Natural killer cell treated with Interleukin-12 subunit alpha and Interleukin-12 subunit beta and Interleukin-15 and Interleukin-18, amount 100 ng/mL, for 72 hours (primary cell): ENCODE results near the gene PHETA2. TPM values are rescaled to one million over a fixed set of nuclear protein-coding genes. Genes with fewer than 3 reads are reported as not detected.

Experiments used
- ATAC-seq, 2 donors: fragments of 150-1000 bp; cut with Tn5 transposase in 1 of 2; sonication (Bioruptor Pico), chemical (Tn5 transposase) in 1 of 2; 2 replicates each; pipeline ENCODE4 v1.10.0; 2021
- DNase-seq: peaks from one replicate; pipeline ENCODE4 v3.0.0; 2022; ENCODE audit warnings: low spot score
- H3K27ac Mint-ChIP-seq, 2 donors: 1 replicate in 1 of 2; 2 replicates in 1 of 2; pipeline ENCODE4 v1.8.0; 2022; ENCODE audit warnings: mixed read lengths in 2 of 2, mild to moderate bottlenecking in 1 of 2, moderate library complexity in 1 of 2
- H3K27me3 Mint-ChIP-seq, 2 donors: 1 replicate in 1 of 2; 2 replicates in 1 of 2; pipeline ENCODE4 v1.8.0; 2022; ENCODE audit warnings: mixed read lengths in 2 of 2
- H3K36me3 Mint-ChIP-seq: one replicate; pipeline ENCODE4 v1.8.0; 2022; ENCODE audit warnings: mixed read lengths
- H3K4me1 Mint-ChIP-seq, 2 donors: 1 replicate in 1 of 2; 2 replicates in 1 of 2; pipeline ENCODE4 v1.8.0; 2022; ENCODE audit warnings: low read depth in 2 of 2, mixed read lengths in 2 of 2, mild to moderate bottlenecking in 1 of 2
- H3K4me3 Mint-ChIP-seq: one replicate; pipeline ENCODE4 v1.8.0; 2022; ENCODE audit warnings: mixed read lengths
- H3K9me3 Mint-ChIP-seq: 2 replicates; pipeline ENCODE4 v1.8.0; 2022; ENCODE audit warnings: mixed read lengths
- total RNA-seq, 2 donors: library from RNA; stranded (reverse); gene quantifications; one replicate each; pipeline ENCODE4 v1.2.3, GENCODE V29; 2022

The PHETA2 gene, protein sequence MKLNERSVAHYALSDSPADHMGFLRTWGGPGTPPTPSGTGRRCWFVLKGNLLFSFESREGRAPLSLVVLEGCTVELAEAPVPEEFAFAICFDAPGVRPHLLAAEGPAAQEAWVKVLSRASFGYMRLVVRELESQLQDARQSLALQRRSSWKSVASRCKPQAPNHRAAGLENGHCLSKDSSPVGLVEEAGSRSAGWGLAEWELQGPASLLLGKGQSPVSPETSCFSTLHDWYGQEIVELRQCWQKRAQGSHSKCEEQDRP
- 1 to 10 TPM; 1.5 TPM for total RNA-seq

DNA sequence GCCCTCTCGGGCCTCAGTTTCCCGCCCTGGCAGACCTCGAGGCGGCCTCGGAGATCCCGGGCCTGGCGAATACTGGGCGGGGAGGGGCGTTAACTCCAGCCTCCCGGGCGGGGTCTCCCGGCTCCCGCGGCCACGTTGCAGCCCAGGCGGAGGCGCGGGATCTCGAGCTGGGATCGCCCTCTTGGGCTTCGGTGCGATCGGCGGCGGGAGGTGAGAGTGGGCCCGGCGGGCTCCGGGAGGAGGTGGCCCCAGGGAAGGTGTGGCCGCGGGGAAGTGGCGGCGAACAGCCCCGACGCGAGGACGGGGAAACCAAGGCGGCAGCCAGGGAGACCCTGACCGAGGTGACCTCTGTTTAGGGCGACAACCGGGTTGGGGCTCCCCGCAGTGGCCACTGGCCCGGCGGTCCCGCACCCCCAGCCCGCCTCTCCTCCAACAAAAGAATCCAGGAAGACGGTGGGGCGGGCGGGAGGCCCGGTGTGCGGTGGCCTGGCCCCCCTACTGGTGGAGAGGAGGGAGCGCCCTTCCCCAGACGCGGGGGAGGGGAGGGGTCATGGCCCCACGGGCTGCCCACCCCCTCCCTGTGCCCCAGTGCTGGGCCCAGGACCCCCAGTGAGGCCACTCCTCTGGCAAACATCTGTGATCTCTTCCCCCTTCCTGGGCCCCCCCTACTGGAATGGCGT, at the start of gene PHETA2:
PHETA2 (plus strand) TSS at position 117 of the 680 bp plus-strand sequence. CDS start 3,046 bp downstream, outside the sequence.
- ATAC-seq (no peak), DNase-seq (peak; percentile 73)
- H3K36me3 Mint-ChIP-seq = no peaks in the 10 kb centered on the region
- H3K27ac Mint-ChIP-seq = peak within 1 kb of the TSS; percentile 43 to 91
- no peaks in the 10 kb centered on the region for H3K27me3 Mint-ChIP-seq
- no peaks in the 10 kb centered on the region for H3K9me3 Mint-ChIP-seq
- H3K4me3 Mint-ChIP-seq = peak within 1 kb of the TSS; percentile 38
- peaks cover 22 to 27% of the 10 kb centered on the region in 2 donors for H3K4me1 Mint-ChIP-seq

DNA sequence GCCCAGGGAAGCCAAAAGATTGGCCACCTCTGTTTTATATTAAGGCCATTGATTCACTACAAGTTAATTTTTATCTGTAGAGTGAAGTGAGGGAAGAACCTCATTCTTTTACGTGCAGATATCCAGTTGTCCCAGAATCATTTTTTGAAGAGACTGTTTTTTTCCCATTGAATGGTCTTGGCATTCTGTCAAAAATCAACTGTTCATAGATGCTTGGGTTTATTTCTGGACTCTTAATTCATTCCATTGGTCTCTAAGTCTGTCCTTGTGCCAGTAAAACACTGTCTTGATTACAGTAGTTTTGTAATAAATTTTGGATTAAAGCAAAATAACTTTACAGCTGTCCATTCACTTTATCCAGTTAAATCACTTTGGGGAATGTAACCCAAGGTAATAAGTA, 48.6 kb upstream of the PHETA2 start:
- no peak for ATAC-seq
- Mint-ChIP-seq H3K36me3 (no peaks in the 10 kb centered on the region), H3K27me3 (no peaks in the 10 kb centered on the region), H3K4me3 (no peak overlapping the region), H3K4me1 (peaks cover 3 to 5% of the 10 kb centered on the region in 2 donors), H3K27ac (no peak overlapping the region), H3K9me3 (no peaks in the 10 kb centered on the region)
- no peak for DNase-seq

DNA sequence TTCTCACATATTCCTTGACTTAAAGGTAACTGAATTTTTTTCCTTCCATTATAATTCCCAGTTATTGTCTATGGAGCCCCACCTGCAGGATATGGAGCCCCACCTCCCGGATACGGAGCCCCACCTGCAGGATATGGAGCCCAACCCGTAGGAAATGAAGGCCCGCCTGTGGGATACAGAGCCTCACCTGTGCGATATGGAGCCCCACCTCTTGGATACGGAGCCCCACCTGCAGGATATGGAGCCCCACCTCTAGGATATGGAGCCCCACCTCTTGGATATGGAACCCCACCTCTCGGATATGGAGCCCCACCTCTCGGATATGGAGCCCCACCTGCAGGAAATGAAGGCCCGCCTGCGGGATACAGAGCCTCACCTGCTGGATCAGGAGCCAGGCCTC, 47.3 kb upstream of the PHETA2 start:
- Mint-ChIP-seq H3K4me1 (peaks cover 12 to 16% of the 10 kb centered on the region in 2 donors), H3K4me3 (no peak overlapping the region), H3K36me3 (no peaks in the 10 kb centered on the region), H3K27ac (no peak overlapping the region), H3K27me3 (peaks cover 0 to 2% of the 10 kb centered on the region in 2 donors), H3K9me3 (no peaks in the 10 kb centered on the region)
- ATAC-seq = no peak
- DNase-seq = no peak

DNA sequence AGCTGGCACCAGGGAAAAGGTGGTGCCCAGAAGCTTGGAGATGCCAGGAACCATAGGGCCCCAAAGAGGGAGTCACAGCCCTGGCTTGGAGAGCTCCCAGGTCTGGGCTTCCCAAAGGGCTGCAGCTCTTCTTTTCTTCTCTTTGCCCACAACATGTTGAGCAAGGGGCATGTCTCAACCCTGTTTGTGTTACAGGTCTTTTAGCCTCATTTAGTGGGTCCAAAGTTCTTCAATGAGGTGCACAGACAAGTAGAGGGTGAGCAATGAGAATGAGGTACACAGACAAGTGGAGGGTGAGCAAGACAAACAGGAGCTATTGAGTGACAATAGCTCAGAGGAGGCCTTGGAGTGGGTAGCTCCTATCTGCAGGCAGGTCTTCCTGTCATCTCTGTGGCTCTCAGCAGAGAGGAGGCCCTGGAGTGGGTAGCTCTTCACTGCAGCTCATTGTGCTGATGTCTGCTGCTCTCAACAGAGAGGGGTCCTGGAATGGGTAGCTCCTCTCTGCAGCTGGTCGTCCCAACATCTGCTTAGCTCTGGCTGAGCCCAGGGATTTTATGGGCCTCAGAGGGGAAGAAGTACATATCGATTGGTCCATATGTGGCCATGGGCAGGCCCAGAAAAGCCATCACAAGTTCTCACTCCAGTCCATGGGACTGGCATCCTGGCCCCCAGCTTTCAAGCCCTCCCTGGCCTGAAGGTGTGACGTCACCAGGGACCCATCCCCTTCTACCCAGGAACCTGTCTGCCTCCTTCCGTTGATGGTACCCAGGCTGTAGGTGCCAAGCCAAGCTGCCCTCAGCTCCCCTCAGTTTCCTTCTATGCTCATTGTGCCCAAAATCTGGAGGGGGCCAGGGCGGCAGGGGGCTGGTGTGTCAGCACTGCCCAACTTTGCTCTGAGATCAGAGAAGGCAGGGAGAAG, 40.5 kb upstream of the PHETA2 start:
- DNase-seq = no peak
- no peaks in the 10 kb centered on the region for H3K36me3 Mint-ChIP-seq
- no peak overlapping the region for H3K27ac Mint-ChIP-seq
- no peak for ATAC-seq
- H3K9me3 Mint-ChIP-seq = no peaks in the 10 kb centered on the region
- H3K4me3 Mint-ChIP-seq = no peak overlapping the region
- peaks cover 0 to 2% of the 10 kb centered on the region in 2 donors for H3K27me3 Mint-ChIP-seq
- peaks cover 16 to 17% of the 10 kb centered on the region in 2 donors for H3K4me1 Mint-ChIP-seq

DNA sequence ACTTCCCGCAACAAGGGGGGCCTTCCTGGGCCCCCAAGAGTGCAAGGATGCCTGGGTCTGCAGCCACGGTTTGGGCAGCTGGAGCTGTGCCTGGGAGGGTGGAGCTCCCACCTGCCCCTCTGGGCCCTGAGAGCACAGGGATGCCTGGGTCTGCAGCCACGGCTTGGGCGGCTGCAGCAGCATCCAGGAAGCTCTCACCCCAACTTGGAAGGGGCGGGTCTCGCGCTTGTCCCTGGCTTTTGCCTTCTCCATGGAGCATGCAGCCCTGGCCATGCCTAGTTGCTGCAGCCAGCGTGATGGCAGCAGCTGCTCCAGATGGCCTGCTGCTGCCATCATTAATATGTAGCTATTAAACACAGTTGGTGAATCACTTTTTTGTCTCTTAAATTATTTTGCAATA, 38.8 kb upstream of the PHETA2 start:
- no peak overlapping the region for H3K4me3 Mint-ChIP-seq
- H3K4me1 Mint-ChIP-seq = peaks cover 13 to 16% of the 10 kb centered on the region in 2 donors
- H3K27ac Mint-ChIP-seq = no peak overlapping the region

DNA sequence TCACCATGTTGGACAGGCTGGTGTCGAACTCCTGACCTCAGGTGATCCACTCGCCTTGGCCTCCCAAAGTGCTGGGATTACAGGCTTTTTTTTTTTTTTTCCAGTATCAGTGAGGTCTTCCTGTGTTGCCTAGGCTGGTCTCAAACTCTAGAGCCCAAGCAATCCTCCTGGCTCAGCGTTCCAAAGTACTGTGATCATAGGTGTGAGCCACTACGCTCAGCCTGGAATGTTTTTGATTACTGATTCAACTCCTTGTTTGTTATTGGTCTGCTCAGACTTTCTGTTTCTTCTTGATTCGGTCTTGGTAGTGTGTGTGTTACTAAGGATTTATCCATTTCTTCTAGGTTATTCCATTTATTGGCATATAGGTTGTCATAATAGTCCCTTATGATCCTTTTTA, 34.8 kb upstream of the PHETA2 start:
- no peaks in the 10 kb centered on the region for H3K27me3 Mint-ChIP-seq
- peaks cover 6% of the 10 kb centered on the region for H3K9me3 Mint-ChIP-seq
- H3K4me3 Mint-ChIP-seq = no peak overlapping the region
- H3K4me1 Mint-ChIP-seq = no peaks in the 10 kb centered on the region
- H3K36me3 Mint-ChIP-seq = peaks cover 17% of the 10 kb centered on the region
- ATAC-seq = no peak
- no peak for DNase-seq
- H3K27ac Mint-ChIP-seq = no peak overlapping the region

More for the DNA sequence above, 38.8 kb upstream of the PHETA2 start:
- peaks cover 0 to 2% of the 10 kb centered on the region in 2 donors for H3K27me3 Mint-ChIP-seq
- H3K9me3 Mint-ChIP-seq = no peaks in the 10 kb centered on the region
- no peaks in the 10 kb centered on the region for H3K36me3 Mint-ChIP-seq
- DNase-seq (no peak), ATAC-seq (no peak)

DNA sequence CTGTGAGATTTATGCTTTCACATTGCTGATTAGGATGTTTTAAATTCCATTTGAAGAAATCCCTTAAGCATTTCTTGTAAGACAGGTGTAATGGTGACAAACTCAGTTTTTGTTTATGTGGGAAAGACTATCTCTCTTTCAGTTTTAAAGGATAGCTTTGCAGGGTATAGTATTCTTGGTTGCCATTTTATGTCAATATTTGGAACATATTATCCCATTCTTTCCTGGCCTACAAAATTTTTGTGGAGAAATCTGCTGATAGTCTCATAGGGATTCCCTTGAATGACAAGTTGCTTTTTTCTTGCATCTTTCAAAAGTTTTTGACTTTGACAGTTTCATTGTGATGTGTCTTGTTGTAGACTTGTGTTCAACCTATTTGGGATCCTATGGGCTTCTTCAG, 32.3 kb upstream of the PHETA2 start:
- H3K4me3 Mint-ChIP-seq = no peak overlapping the region
- H3K27ac Mint-ChIP-seq = no peak overlapping the region
- ATAC-seq (no peak), DNase-seq (no peak)
- H3K36me3 Mint-ChIP-seq = peaks cover 17% of the 10 kb centered on the region
- H3K4me1 Mint-ChIP-seq = no peaks in the 10 kb centered on the region
- H3K9me3 Mint-ChIP-seq = peaks cover 6% of the 10 kb centered on the region
- no peaks in the 10 kb centered on the region for H3K27me3 Mint-ChIP-seq

DNA sequence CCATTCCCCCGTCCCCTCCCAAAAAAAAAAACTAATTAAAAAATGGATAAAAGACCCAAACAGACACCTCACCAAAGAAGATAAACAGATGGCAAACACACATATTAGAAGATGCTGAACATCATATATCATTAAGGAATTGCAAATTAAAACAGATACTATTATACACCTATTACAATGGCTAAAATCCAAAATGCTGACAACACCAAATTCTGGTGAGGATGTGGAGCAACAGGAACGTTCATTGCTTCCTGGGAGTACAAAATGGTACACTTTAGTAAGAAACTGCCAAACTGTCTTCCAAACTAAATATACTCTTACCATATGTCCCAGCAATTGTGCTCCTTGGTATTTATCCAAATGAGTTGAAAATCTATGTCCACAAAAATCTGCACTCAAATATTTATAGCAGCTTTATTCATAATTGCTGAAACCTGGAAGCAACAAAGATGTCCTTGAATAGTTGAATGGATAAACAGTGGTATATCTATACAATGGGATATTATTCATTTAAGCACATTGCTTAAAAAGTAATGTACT, 23.3 kb upstream of the PHETA2 start:
- Mint-ChIP-seq H3K36me3 (no peaks in the 10 kb centered on the region), H3K27me3 (no peaks in the 10 kb centered on the region), H3K4me3 (no peak overlapping the region), H3K4me1 (peaks cover 0 to 5% of the 10 kb centered on the region in 2 donors), H3K27ac (no peak overlapping the region), H3K9me3 (no peaks in the 10 kb centered on the region)
- DNase-seq (no peak), ATAC-seq (no peak)

DNA sequence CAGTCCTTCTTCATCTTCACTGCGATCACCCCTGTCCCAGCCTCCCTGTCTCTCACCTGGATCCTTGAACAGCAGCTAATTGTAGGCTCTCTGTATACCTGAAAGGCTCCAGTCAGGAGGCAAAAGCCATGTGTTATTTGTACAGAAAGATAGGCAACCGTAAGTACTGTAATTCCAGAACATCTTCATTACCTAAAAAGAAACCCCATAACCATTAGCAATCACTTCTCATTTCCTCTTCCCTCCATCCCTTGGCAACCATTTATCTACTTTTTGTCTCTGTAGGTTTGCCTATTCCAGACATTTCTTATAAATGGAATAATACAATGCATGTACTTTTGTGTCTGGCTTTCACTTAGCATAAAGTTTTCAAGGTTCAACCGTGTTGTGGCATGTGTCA, 21.3 kb upstream of the PHETA2 start:
- H3K9me3 Mint-ChIP-seq = peaks cover 8% of the 10 kb centered on the region
- DNase-seq (no peak), ATAC-seq (no peak)

DNA sequence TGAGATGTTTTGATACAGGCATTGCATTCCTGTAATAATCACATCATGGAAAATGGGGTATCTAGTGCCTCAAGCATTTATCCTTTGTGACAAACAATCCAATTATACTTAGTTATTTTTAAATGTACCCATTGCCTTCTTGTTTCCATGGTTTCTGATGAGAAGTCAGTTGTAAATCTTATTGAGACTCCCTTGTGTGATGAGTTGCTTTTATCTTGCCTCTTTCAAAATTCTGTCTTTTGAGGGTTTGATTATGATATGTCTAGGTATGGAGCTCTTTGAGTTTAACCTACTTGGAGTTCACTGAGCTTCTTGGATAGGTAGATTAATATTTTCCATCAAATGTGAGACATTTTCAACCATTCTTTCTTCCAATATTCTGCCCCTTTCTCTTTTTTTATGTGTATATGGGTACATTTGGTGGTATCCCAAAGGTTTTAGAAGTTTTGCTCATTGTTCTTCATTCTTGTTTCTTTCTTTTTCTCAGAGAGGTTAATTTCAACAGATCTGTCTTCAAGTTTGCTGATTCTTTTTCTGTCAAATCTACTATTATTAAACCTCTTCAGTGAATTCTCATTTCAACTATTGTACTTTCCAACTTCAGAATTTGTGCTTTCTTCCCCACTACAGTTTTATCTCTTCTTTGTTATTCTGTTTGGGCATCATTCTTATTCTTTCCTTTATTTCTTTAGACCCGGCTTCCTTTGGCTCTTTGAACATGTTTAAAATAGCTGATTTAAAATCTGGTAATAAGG, 17.1 kb upstream of the PHETA2 start:
- H3K4me1 Mint-ChIP-seq = peaks cover 0 to 5% of the 10 kb centered on the region in 2 donors
- ATAC-seq (no peak), DNase-seq (no peak)
- H3K27me3 Mint-ChIP-seq = no peaks in the 10 kb centered on the region
- peaks cover 21% of the 10 kb centered on the region for H3K36me3 Mint-ChIP-seq
- no peak overlapping the region for H3K27ac Mint-ChIP-seq
- H3K4me3 Mint-ChIP-seq = no peak overlapping the region
- peaks cover 8% of the 10 kb centered on the region for H3K9me3 Mint-ChIP-seq

More for the DNA sequence above, 21.3 kb upstream of the PHETA2 start:
- H3K27me3 Mint-ChIP-seq = no peaks in the 10 kb centered on the region
- H3K4me3 Mint-ChIP-seq = no peak overlapping the region
- H3K36me3 Mint-ChIP-seq = peaks cover 9% of the 10 kb centered on the region
- peaks cover 0 to 5% of the 10 kb centered on the region in 2 donors for H3K4me1 Mint-ChIP-seq
- no peak overlapping the region for H3K27ac Mint-ChIP-seq

DNA sequence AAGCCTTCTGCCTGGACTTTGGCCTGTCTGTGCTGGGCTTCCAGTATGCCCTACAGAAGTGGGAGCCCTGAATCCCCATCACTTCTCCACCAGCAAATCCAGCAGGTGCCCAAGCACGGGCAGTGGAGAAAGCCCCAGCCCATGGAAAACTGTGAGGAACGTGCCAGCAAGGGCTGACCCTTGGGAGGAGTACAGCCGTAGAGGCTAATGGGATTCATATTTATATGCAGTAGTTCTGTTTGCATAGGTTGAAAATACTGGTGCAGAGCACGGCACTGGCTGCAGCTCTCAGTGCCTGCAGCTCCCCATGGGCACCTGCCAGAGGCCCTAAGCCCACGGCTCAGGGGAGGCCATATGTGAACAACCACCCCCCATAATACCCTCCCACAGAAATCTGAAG, 13.6 kb upstream of the PHETA2 start:
- peaks cover 27% of the 10 kb centered on the region for H3K36me3 Mint-ChIP-seq
- ATAC-seq (peak in 1 of 2 donors; percentile 36), DNase-seq (no peak)
- peaks cover 8% of the 10 kb centered on the region for H3K9me3 Mint-ChIP-seq
- no peaks in the 10 kb centered on the region for H3K27me3 Mint-ChIP-seq
- no peak overlapping the region for H3K4me3 Mint-ChIP-seq
- H3K27ac Mint-ChIP-seq = no peak overlapping the region
- no peaks in the 10 kb centered on the region for H3K4me1 Mint-ChIP-seq

DNA sequence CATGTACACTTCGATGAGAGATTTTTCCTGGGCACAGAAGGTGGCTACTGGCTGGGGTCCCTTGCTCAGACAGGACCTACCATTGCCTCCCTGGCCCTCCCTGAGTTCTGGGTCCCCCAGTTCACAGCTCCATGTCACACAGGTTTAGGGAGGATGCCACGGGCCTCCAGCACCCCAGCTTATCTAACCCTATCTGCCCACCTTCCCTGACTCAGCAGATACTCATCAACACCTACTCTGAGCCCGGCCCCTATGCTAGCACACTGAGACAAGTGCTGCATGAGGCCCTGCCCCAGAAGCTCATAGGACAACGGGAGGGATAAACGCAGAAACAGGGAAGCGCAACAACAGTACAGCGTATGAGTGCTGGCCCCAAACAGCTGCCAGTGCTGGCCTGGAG, 13.0 kb upstream of the PHETA2 start:
- DNase-seq (no peak), ATAC-seq (peak in 1 of 2 donors; percentile 13)
- peaks cover 8% of the 10 kb centered on the region for H3K9me3 Mint-ChIP-seq
- H3K4me3 Mint-ChIP-seq = no peak overlapping the region
- H3K27me3 Mint-ChIP-seq = no peaks in the 10 kb centered on the region
- H3K4me1 Mint-ChIP-seq = no peaks in the 10 kb centered on the region
- H3K27ac Mint-ChIP-seq = no peak overlapping the region
- H3K36me3 Mint-ChIP-seq = peaks cover 27% of the 10 kb centered on the region
